K562 (cell line): ENCODE measurements around the gene EFNA1. TPM values are rescaled to one million over a fixed set of nuclear protein-coding genes. Genes with fewer than 3 reads are reported as not detected.
"Not testable (repeated sequence)": the region's sequence is repeated elsewhere in the genome, so short reads cannot be mapped to it uniquely, and the experiment has no call there.

ENCODE experiments used
- ATAC-seq: fragments of 200-7000 bp; cut with Tn5 transposase; 3 replicates; pipeline ENCODE4 v1.9.1; 2020; ENCODE audit warnings: moderate library complexity
- BruUV-seq: library from RNA; stranded (reverse); fragments of 400-500 nt; replicated peaks from 2 replicates; lab custom pipeline; 2021; lab: Mats Ljungman, UMichigan
- CTCF ChIA-PET: fragments of 300-600 bp; formaldehyde crosslinking; extraction: SDS; loops from one replicate; lab custom pipeline; 2021; ENCODE audit warnings: low intra/inter-chr PET ratio; lab: Yijun Ruan, JAX
- POLR2A ChIA-PET: fragments of 300-600, 350-650 bp; sonication (Branson Sonifier 250); formaldehyde crosslinking; extraction: SDS; loops from one replicate; lab custom pipeline; 2021; ENCODE audit warnings: antibody characterized with exemption, inconsistent platforms; lab: Yijun Ruan, JAX
- DNase-seq, 4 experiments: peaks; one replicate each; pipeline versions ENCODE4 v3.0.0 to v3.0.0-alpha.2; 2011 to 2018; ENCODE audit warnings: low spot score in 3 of 4, mixed read lengths in 3 of 4; ENCODE audit errors: extremely low read depth in 1 of 4
- FAIRE-seq: peaks from 2 replicates; lab custom pipeline; 2011; peaks lifted over from hg19 to GRCh38; lab: Jason Lieb, UNC
- H2AFZ ChIP-seq: 2 replicates; pipeline ENCODE4 v1.6.0; 2011; ENCODE audit warnings: low read depth, low read length, control low read depth, inconsistent platforms
- H3K27ac ChIP-seq: fragments of 200-600 bp; 3 replicates; pipeline ENCODE4 v1.8.0; 2011; ENCODE audit warnings: low read depth, mild to moderate bottlenecking, control low read depth, inconsistent platforms, low read length, moderate library complexity, mixed read lengths; ENCODE audit errors: extremely low read depth
- H3K27me3 ChIP-seq, 2 experiments: fragments of 300-600 bp in 1 of 2; 2 replicates in 1 of 2; 3 replicates in 1 of 2; pipeline versions ENCODE4 v1.6.0 to v1.8.0; 2011; ENCODE audit warnings: inconsistent platforms in 2 of 2, low read length in 2 of 2, mild to moderate bottlenecking in 1 of 2, mixed read lengths in 1 of 2, moderate library complexity in 1 of 2; ENCODE audit not compliant: control insufficient read depth in 2 of 2, insufficient read depth in 2 of 2
- H3K36me3 ChIP-seq: fragments of 300-600 bp; 3 replicates; pipeline ENCODE4 v1.8.0; 2011; ENCODE audit warnings: mild to moderate bottlenecking, low read length, inconsistent platforms; ENCODE audit not compliant: control insufficient read depth, insufficient read depth
- H3K4me1 ChIP-seq, 2 experiments: fragments of 200-600 bp in 1 of 2; replicated peaks in 1 of 2; 2 replicates in 1 of 2; 3 replicates in 1 of 2; pipeline versions ENCODE4 v1.5.1 to v1.8.0; 2011; ENCODE audit warnings: inconsistent platforms in 2 of 2, low read length in 2 of 2, mild to moderate bottlenecking in 1 of 2, mixed read lengths in 1 of 2, moderate library complexity in 1 of 2; ENCODE audit not compliant: control insufficient read depth in 2 of 2, insufficient read depth in 2 of 2
- H3K4me2 ChIP-seq: 2 replicates; pipeline ENCODE4 v1.6.1; 2011; ENCODE audit warnings: low read length, control low read depth, inconsistent platforms, mixed read lengths; ENCODE audit not compliant: insufficient read depth
- H3K4me3 ChIP-seq: fragments of 200-600 bp; sonication (generic), shearing (Covaris generic); 2 replicates; pipeline ENCODE4 v1.5.1; 2016; ENCODE audit warnings: control low read depth, inconsistent platforms
- H3K79me2 ChIP-seq: fragments of 200-600 bp; 3 replicates; pipeline ENCODE4 v1.8.0; 2011; ENCODE audit warnings: low read length, inconsistent platforms; ENCODE audit not compliant: control insufficient read depth, insufficient read depth
- H3K9ac ChIP-seq, 2 experiments: 2 replicates each; pipeline versions ENCODE4 v1.6.0 to v1.6.1; 2011; ENCODE audit warnings: low read depth in 2 of 2, low read length in 2 of 2, control low read depth in 1 of 2, inconsistent platforms in 1 of 2, mild to moderate bottlenecking in 1 of 2, mixed read lengths in 1 of 2; ENCODE audit not compliant: insufficient read depth in 1 of 2
- H3K9me1 ChIP-seq: one replicate; pipeline ENCODE4 v1.6.0; 2011; ENCODE audit warnings: inconsistent platforms, mild to moderate bottlenecking, low read length, moderate library complexity; ENCODE audit not compliant: control insufficient read depth, insufficient read depth
- H3K9me3 ChIP-seq: replicated peaks from 2 replicates; pipeline ENCODE4 v1.5.1; 2011; ENCODE audit warnings: low read depth, low read length, inconsistent platforms; ENCODE audit not compliant: control insufficient read depth, insufficient read depth
- H4K20me1 ChIP-seq: replicated peaks from 2 replicates; pipeline ENCODE4 v1.6.1; 2011; ENCODE audit warnings: low read length, inconsistent platforms, mixed read lengths; ENCODE audit not compliant: control insufficient read depth, insufficient read depth
- ADNP ChIP-seq: fragments of 200-800 bp; sonication (Bioruptor generic); IDR thresholded peaks from 2 replicates; pipeline ENCODE4 v1.6.1; 2016; ENCODE audit warnings: missing genetic modification characterization, missing compliant biosample characterization
- C11orf30 ChIP-seq: fragments of 450-650 bp; IDR thresholded peaks from 2 replicates; pipeline ENCODE4 v1.6.1; 2016; ENCODE audit warnings: low read depth, mild to moderate bottlenecking
- CBX5 ChIP-seq: IDR thresholded peaks from 2 replicates; pipeline ENCODE4 v1.6.1; 2014; ENCODE audit warnings: low read depth, borderline replicate concordance
- CC2D1A ChIP-seq: fragments of 450-650 bp; IDR thresholded peaks from 2 replicates; pipeline ENCODE4 v1.6.1; 2017; ENCODE audit warnings: mild to moderate bottlenecking
- DACH1 ChIP-seq: fragments of 450-650 bp; IDR thresholded peaks from 2 replicates; pipeline ENCODE4 v1.6.1; 2018; ENCODE audit not compliant: partially characterized antibody
- ELF1 ChIP-seq: fragments of 200-800 bp; sonication (Bioruptor generic); IDR thresholded peaks from 2 replicates; pipeline ENCODE4 v1.6.1; 2016; ENCODE audit warnings: missing genetic modification characterization, missing compliant biosample characterization
- GMEB1 ChIP-seq: fragments of 250-450 bp; sonication (Bioruptor Pico); IDR thresholded peaks from 2 replicates; pipeline ENCODE4 v1.4.0; 2020; ENCODE audit warnings: mild to moderate bottlenecking
- MAX ChIP-seq: sonication (generic); formaldehyde crosslinking; IDR thresholded peaks from 2 replicates; pipeline ENCODE4 v1.9.0; 2022; ENCODE audit warnings: mild to moderate bottlenecking, missing genetic modification reagents
- MEIS2 ChIP-seq: fragments of 450-650 bp; IDR thresholded peaks from 2 replicates; pipeline ENCODE4 v1.6.1; 2014; ENCODE audit warnings: mild to moderate bottlenecking; ENCODE audit not compliant: partially characterized antibody
- PTTG1 ChIP-seq: fragments of 450-650 bp; IDR thresholded peaks from 2 replicates; pipeline ENCODE4 v1.6.1; 2016; ENCODE audit warnings: low read depth, mild to moderate bottlenecking, missing genetic modification characterization, missing compliant biosample characterization
- TAF1 ChIP-seq: IDR thresholded peaks from 2 replicates; pipeline ENCODE4 v1.6.1; 2011; ENCODE audit warnings: mild to moderate bottlenecking, low read length, moderate library complexity; ENCODE audit not compliant: insufficient read depth, control insufficient read depth, severe bottlenecking; ENCODE audit errors: extremely low read depth
- ZBTB8A ChIP-seq: fragments of 450-650 bp; IDR thresholded peaks from 2 replicates; pipeline ENCODE4 v1.6.1; 2018; ENCODE audit warnings: mild to moderate bottlenecking, moderate library complexity; ENCODE audit not compliant: partially characterized antibody
- ZC3H8 ChIP-seq: fragments of 450-650 bp; IDR thresholded peaks from 2 replicates; pipeline ENCODE4 v1.6.1; 2017
- ZFX ChIP-seq: sonication (generic); formaldehyde crosslinking; IDR thresholded peaks from 2 replicates; pipeline ENCODE4 v1.8.0; 2022; ENCODE audit warnings: mild to moderate bottlenecking, missing genetic modification reagents, moderate library complexity
- ZNF124 ChIP-seq: sonication (generic); formaldehyde crosslinking; IDR thresholded peaks from 2 replicates; pipeline ENCODE4 v1.8.1; 2022; ENCODE audit warnings: missing genetic modification reagents
- ZNF24 ChIP-seq: fragments of 450-650 bp; IDR thresholded peaks from 2 replicates; pipeline ENCODE4 v1.6.1; 2016
- ZNF316 ChIP-seq: fragments of 450-650 bp; IDR thresholded peaks from 2 replicates; pipeline ENCODE4 v1.6.1; 2016
- ZNF778 ChIP-seq: fragments of 450-650 bp; formaldehyde crosslinking; IDR thresholded peaks from 2 replicates; pipeline ENCODE4 v1.4.0; 2020; ENCODE audit warnings: mild to moderate bottlenecking, moderate library complexity
- WGBS: fragments of 100-300 bp; shearing (Covaris generic); methylation state at CpG from one replicate; pipeline ENCODE4 v1.1.6; 2016; ENCODE audit warnings: low coverage, mixed read lengths; ENCODE audit not compliant: insufficient coverage; ENCODE audit errors: missing lambda C conversion rate; 5-methylcytosine and 5-hydroxymethylcytosine counted together
- in situ Hi-C: fragments of 300-500 bp; cut with MboI; formaldehyde crosslinking; loops from 4 replicates; pipeline ENCODE4 v1.15.0; 2018; ENCODE audit warnings: inconsistent platforms, mixed read lengths
- intact Hi-C: fragments of 100-400 bp; cut with micrococcal nuclease; formaldehyde crosslinking; loops from 2 replicates; pipeline ENCODE4 v1.14.2; 2022
- polyA plus RNA-seq, 8 experiments: library from polyadenylated mRNA; depleted of rRNA in 4 of 8; stranded (reverse) in 5 of 8; unstranded in 3 of 8; fragments of >200 nt; fragmentation: Nextera tagmentation in 2 of 8; fragmentation: Illumina TruSeq in 1 of 8; extraction: Ambion mirVana in 2 of 8; extraction: Trizol in 1 of 8; gene quantifications; 2 replicates each; pipeline versions ENCODE4 v1.2.1 to v1.2.3, GENCODE V29; 2011 to 2014; ENCODE audit warnings: inconsistent platforms in 1 of 8, missing spikeins in 1 of 8
- total RNA-seq, 7 experiments: library from RNA; depleted of rRNA in 6 of 7; stranded (reverse); fragments of >200 nt in 6 of 7; fragmentation: Illumina TruSeq in 2 of 7; extraction: Trizol in 2 of 7; gene quantifications; 2 replicates each; pipeline versions ENCODE4 v1.2.1 to v1.2.3, GENCODE V29; 2011 to 2021; ENCODE audit warnings: low replicate concordance in 1 of 7

EFNA1 gene
- total and polyA plus RNA-seq, 9 of the 15 experiments (the other 6 are each of a cell fraction or from before 2014, with no cell fraction given) = 2.1 to 9.3 (median 3.0) TPM

GRCh38 chr1:155160128-155160527 is 32.5 kb downstream of the EFNA1 start:
- Histone ChIP-seq H3K27me3 (no peaks in the 10 kb centered on the region), H3K27ac (no peak overlapping the region), H2AFZ (0 out of 2 replicates have a peak overlapping the region, but pooled peaks have one; percentile 33), H3K4me1 (no peaks in the 10 kb centered on the region; a peak in 1 of 5 replicates), H3K9me1 (no peaks in the 10 kb centered on the region), H3K4me2 (no peak overlapping the region), H3K79me2 (no peaks in the 10 kb centered on the region), H3K36me3 (no peaks in the 10 kb centered on the region), H3K9ac (no peak overlapping the region), H4K20me1 (no peaks in the 10 kb centered on the region), H3K9me3 (no peaks in the 10 kb centered on the region), H3K4me3 (no peak overlapping the region)
- no peak for DNase-seq
- POLR2A ChIA-PET = no interaction called here
- TF ChIP-seq ZC3H8 (no peak), MEIS2 (no peak), MAX (CRISPR knock-in tag) (no peak), ADNP (tag) (no peak), PTTG1 (no peak), CBX5 (no peak), ZNF316 (peak; percentile 23; the same call in 1 of the 2 replicates), ZBTB8A (no peak), ZNF124 (CRISPR knock-in tag) (no peak), GMEB1 (no peak), DACH1 (no peak), TAF1 (no peak), C11orf30 (peak; percentile 22; the same call in 1 of the 2 replicates), CC2D1A (no peak), ELF1 (no peak), ZNF24 (no peak), ZFX (CRISPR knock-in tag) (no peak), ZNF778 (CRISPR knock-in tag) (no peak)
- FAIRE-seq = no peak
- no peak for ATAC-seq
- 40% methylated on average over 8 of the region's 8 CpGs for WGBS
- BruUV-seq = no TSS peak
- CTCF ChIA-PET = no interaction called here
- in situ Hi-C loops = no loop called here
- intact Hi-C loops = no loop called here

GRCh38 chr1:155162631-155163030 is 35.0 kb downstream of the EFNA1 start:
- in situ Hi-C loops, intact Hi-C loops, H2AFZ ChIP-seq, H3K4me2 ChIP-seq, ATAC-seq, H3K27ac ChIP-seq, H3K9me1 ChIP-seq, BruUV-seq, H3K79me2 ChIP-seq, H3K4me3 ChIP-seq, DNase-seq, FAIRE-seq, H3K4me1 ChIP-seq, H3K9me3 ChIP-seq, H3K9ac ChIP-seq, H4K20me1 ChIP-seq, CTCF ChIA-PET, H3K36me3 ChIP-seq, H3K27me3 ChIP-seq, POLR2A ChIA-PET: not testable (repeated sequence)
- WGBS = 86% methylated on average over 6 of the region's 6 CpGs
